GM21576 (cell line): ENCODE data around the gene COL1A1.

Source experiments
- ATAC-seq: cut with Tn5 transposase; IDR thresholded peaks from one replicate; pipeline ENCODE4 v1.9.1; 2021; ENCODE audit warnings: mild to moderate bottlenecking, moderate library complexity; ENCODE audit not compliant: unreplicated experiment

COL1A1 gene

DNA sequence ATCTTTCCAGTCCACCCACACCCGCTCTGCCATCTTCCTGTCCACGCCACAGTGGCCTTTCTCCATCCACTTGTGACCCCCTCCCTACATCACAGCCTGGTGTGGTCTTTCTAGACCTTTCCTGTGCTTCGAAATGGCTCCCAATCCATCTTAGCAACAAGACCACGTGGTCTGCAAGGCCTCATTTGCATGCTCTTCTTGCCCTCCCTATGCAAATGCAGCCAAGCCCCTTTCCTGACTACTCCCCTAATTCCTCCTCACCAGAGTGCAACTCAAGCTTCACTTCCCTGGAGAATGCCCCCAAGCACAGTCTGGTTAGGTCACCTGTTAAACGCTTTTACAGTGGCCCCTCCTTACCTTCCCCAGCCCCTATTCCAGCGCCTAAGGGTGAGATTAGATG is 57.1 kb downstream of the COL1A1 start:
- ATAC-seq = no peak

DNA sequence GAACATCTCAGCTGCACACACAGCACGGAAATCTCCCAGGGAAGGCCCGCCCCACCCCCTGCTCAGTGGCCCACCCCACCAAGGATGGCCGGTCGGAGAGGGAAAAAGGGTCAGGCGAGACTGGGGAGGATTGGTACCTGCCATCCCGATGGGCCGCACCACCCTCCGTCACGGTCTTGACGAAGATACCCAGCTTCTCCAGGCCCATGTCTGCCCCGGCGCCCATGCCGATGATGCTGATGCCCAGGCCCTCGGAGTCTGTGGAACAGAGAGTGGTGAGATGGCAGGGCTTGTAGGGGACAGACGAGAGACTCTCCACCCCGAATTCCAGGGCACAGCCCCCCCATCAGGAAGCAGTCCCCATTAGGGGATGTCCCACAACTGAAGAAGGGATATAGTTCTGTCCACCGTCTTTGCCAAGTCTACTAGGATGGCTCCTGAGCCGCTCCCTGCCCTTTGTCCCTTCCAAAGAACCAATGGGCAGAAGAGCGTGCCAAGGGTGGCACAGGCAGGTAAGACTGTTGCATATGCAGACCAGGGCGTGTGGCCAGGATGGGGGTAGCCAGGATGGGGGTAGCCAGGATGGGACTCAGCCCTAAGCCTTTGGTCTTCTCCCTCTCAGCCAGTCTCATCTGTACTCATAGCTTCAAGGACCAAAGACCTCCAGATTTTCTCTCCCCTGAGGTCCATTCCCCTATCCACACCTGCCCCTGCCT is 57.8 kb downstream of the COL1A1 start:
- ATAC-seq = no peak

DNA sequence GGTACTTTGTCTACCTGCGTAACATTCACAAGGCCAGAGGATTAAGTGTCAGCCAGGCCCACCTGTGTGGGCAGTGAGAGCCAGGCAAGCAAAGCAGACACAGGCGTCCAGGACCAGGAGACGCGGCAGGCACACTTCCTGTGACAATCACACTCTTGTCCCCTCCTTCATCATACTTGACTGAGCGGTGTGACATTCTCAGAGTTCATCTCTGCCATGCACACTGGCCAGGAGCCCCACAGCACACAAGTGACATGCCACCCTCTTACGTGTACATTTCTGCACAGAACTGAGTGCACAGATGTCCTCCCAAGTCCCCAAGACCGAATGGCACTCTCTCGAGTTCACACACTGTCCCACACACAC is 59.7 kb downstream of the COL1A1 start:
- ATAC-seq = no peak

DNA sequence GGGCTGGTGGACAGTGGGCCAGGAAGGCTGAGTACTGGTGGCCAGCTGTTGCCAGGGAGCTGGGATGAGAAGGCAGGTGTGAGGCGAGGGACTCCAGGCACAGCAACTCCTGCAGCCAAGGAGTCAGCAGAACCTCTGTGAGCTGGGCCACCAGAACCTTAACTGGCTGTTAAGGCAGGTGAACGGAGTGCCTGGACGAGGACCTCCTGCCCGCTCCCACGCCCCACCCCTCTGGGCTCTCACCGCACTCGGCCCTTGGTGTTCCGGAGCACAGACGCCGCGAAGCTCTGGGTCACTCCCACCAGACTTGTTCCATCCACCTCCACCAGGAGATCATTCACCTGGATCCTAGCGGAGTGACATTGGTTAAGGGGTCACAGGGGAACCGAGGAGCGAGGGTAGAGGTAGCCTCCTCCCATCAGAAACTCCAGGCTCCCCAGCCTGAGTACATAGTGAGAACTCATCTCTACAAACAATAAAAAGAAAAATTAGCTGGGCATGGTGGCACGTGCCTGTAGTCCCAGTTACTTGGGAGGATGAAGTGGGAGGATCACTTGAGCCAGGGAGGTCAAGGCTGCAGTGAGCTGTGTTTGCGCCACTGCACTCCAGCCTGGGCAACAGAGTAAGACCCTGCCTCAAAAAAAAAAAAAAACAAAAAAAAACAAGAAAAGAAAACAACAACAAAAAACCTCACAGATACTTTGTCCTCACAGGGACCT is 60.2 kb downstream of the COL1A1 start:
- no peak for ATAC-seq

DNA sequence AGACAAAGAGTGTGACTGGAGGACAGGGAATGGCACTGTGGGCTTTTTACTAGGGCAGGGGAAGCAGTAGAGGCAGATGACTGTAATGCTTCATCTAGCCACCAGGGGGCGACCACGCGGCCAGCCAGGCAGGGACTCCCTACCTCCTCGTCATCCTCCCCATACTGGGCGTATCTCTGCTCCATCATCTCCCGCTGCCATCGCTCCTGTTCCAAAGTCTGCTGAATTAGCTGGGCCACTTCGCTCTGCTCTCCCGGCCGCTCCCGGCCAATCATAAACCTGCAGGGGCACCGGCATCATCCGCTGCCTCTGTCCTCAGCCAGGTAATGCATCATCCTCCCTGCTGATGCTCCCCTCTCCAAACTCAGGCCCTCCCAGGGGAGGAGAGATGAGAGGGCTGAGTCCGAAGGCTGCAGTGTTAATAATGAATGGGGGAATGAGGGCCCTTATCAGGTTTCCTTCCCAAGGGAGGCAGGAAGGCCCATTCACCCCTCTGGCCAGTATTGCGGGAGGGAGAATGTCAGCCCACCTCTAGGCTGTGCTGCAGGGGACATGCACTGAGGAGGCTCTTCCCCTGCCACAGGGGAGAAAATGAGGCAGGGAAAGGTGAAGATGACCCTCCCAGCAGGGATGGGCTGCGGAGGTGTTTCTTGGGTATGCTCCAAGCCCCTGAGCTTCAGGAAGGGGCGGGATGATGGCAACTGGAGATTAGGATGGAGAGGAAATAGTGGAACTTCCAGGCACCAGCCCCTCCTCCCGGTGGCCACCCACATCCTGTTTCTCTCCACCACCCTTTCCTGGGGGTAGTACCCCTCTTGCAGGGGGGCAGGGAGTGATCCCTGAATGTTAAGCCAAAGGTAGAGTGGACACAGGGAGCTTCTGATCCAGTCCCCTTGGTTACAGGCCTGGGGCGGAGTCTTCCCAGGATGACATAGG is 61.2 kb downstream of the COL1A1 start:
- peak; percentile 49 for ATAC-seq

DNA sequence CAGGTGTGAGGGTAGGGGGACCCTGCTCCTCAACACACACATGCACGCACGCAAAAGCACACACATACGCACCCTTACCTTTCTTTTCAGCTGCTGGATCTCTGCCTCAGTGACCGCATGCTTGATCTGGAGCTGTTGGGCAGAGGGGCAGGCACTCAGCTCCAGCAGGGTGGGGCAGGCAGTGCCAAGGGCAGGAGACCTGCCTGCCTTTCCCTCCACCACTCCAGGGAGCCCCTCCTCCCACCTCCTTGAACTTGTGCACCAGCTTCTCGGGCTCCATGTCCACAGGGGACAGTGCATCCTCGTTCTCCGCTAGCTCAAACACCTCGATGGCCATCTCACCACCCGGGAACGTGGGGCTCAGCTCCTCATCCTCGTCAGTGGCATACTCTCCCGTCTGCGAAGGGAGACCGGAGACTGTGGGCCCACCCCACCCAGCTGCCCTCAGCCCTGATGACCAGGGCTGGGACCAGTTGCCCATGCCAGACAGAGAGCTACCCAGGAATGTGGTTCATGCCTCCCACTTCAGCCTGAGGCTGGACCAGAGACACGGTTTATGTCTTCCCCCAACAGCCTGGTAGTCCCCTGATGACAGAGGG is 62.1 kb downstream of the COL1A1 start:
- no peak for ATAC-seq

DNA sequence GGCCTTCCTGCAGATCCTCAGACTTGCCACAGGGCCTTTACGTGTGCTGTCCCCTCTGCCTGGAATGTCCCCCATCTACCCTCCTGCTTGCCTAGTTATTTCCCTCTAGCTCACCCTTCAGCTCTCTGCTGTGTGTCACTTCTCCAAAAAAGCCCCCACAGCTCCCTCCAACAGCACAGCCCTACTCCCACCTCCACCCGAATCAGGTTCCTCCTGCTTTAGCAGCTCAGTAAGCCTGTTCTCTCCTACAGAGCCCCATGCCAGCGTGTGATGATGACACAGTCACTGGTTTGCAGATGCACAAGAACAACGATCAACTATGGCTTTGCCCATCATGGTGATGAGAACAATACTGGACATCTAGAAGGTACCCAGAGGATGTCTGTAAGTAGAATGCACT is 64.4 kb downstream of the COL1A1 start:
- no peak for ATAC-seq

DNA sequence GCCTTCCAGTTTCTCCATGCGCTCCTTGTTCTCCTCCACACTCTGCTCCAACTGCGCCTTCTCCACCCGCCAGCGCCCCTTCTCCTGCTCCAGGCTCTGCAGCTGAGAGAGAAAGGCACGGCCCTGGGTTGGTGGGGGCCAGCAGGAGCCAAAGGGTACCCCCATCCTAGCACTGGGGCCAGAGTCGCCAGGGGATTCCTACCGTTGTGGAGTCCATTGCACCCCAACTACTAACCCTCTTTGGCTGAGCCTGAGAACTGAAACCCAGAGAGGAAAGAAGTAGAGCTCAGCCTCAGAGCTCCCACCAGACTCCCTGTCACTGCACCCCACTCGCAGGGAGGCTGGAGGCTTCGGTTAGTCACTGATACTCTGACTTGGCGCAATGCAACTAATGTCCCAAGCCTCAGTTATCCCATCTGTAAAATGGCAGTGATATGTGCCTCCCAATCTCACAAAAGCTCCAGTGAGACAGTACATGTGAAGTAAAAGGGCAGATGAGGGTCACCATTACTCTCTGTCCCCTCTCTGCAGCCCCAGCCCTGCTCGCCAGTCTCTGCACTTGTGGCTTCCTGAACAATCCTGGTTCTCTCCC is 65.2 kb downstream of the COL1A1 start:
- ATAC-seq = no peak

DNA sequence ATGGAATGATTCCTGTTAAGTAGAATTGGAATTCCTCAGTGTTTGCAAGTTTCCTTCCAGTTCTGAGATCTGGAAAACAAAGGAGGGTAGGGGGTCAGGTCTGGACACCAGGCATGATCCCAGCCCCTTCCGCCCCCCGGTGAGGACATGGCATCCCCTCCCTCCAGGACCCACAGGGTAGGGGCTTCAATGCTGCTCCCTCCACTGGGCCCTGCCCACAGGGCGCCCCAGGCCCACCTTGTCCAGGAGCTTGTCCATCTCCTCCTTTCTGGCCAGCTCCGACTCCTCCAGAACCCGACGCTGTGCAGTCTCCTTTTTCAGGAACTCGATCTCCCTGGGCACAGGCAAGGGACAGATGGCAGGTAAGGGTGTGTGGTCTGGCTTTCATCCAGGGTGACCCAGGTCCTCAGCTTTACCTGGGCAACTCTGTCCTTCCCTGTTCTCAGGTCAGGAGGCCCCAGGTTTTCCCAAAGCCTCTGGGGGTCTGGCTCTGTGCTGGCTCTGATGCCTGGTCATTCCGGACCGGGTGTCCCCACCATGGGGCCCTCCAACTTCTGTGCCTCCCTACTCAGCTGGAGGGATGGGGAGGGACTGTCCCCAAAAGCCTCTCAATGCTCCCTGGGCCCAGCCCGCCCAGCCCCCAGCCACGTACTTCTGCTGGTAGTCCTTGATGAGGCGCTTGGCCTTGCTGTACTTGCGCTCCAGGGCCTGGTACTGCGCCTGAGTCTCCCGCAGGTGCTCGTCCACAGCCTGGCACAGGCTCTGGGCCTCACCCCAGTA is 65.9 kb downstream of the COL1A1 start:
- no peak for ATAC-seq

DNA sequence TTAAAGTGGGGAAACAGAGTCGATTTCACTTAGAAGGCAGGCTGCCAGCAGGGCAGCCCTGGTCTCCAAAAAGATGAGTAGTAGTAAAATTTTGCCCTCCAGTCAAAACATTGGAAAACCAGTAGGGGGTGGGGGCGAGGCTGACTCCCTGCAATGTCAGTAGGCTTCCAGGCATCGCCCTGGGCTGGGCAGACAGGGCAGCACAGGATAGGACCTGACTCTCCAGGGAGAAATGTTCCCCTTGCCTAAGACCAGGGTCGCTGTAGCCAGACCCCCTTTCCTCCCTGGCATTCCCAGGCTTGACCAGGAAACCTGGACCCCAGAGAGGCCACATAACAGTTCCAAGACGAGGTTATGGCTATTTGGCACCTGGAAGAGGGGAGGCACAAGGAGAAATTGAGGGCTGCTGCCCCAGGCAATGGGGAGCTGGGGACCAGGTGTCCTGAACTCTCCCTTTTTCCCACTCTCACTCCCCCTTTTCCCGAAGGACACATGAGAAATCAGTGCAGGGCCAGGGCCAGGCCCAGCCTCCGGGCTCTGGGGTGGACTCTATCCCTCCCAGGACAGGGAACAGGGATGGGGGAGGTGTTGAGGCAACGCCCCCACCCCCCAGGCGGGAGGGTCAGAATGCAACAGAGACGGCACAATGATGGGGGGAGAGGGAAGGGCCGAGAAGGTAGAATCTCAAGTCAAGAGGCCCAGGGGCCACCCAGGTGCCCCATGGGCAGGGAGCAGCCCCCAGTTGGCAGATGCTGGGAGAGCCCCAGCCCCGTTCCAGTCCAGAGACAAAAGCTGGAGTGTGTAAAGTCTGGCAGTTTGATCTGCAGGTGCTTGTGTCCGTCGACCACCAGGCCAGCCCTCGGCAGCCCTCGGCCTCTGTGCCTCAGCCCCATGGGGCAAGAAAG is 67.0 kb downstream of the COL1A1 start:
- no peak for ATAC-seq

DNA sequence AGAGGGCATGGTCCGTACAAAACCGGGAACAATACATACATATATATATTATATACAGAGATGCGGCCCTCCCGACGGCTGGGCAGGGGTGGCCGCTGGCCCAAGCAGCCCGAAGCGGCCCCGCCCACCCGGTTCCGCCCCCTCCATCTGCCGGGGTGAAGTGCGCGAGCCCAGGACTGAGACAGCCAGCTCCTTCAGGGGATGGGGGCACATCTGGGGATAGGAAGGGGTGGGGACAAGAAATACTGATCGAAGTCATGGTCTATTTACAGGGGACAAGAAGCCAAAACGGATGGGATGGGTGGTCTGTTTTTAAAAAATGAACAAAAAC is 67.7 kb downstream of the COL1A1 start:
- ATAC-seq = no peak
